Neural progenitor cell (in vitro differentiated cells): Measurements from ENCODE around the gene ARMC9.

ENCODE experiments used
- EZH2 ChIP-seq: fragments of 200-600 bp; sonication (generic); IDR thresholded peaks from 2 replicates; pipeline ENCODE4 v1.6.1; 2017; ENCODE audit warnings: antibody characterized with exemption, mild to moderate bottlenecking, moderate library complexity
- EZH2phosphoT487 ChIP-seq: fragments of 200-600 bp; sonication (generic); IDR thresholded peaks from 2 replicates; pipeline ENCODE4 v1.6.1; 2017; ENCODE audit warnings: antibody characterized with exemption
- TF ChIP-seq, protein P1 (sequence below): fragments of 200-600 bp; sonication (generic); IDR thresholded peaks from 2 replicates; pipeline ENCODE4 v1.5.1; 2017; ENCODE audit warnings: antibody characterized with exemption, mild to moderate bottlenecking

GRCh38 chr2:231161252-231161839 lies 37.1 kb upstream of the ARMC9 start:
- TF ChIP-seq, protein P1, sequence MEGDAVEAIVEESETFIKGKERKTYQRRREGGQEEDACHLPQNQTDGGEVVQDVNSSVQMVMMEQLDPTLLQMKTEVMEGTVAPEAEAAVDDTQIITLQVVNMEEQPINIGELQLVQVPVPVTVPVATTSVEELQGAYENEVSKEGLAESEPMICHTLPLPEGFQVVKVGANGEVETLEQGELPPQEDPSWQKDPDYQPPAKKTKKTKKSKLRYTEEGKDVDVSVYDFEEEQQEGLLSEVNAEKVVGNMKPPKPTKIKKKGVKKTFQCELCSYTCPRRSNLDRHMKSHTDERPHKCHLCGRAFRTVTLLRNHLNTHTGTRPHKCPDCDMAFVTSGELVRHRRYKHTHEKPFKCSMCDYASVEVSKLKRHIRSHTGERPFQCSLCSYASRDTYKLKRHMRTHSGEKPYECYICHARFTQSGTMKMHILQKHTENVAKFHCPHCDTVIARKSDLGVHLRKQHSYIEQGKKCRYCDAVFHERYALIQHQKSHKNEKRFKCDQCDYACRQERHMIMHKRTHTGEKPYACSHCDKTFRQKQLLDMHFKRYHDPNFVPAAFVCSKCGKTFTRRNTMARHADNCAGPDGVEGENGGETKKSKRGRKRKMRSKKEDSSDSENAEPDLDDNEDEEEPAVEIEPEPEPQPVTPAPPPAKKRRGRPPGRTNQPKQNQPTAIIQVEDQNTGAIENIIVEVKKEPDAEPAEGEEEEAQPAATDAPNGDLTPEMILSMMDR: no peak
- TF ChIP-seq EZH2 (no peak), EZH2phosphoT487 (no peak)
